HUES48 (cell line): ENCODE measurements around the gene CARD11.

Source experiments
- H3K27ac ChIP-seq: one replicate; pipeline ENCODE4 v1.7.0; 2013; ENCODE audit warnings: low read depth, low read length, inconsistent platforms
- H3K27me3 ChIP-seq: 2 replicates; pipeline ENCODE4 v1.6.1; 2013; ENCODE audit warnings: mild to moderate bottlenecking, low read length; ENCODE audit not compliant: control insufficient read depth, insufficient read depth
- H3K36me3 ChIP-seq: 2 replicates; pipeline ENCODE4 v1.6.1; 2013; ENCODE audit warnings: low read length; ENCODE audit not compliant: control insufficient read depth, insufficient read depth
- H3K4me1 ChIP-seq: 2 replicates; pipeline ENCODE4 v1.6.1; 2013; ENCODE audit warnings: mild to moderate bottlenecking, low read length; ENCODE audit not compliant: control insufficient read depth, insufficient read depth
- H3K4me3 ChIP-seq: 2 replicates; pipeline ENCODE4 v1.5.1; 2013; ENCODE audit warnings: mild to moderate bottlenecking, low read depth, low read length
- H3K9ac ChIP-seq: 2 replicates; pipeline ENCODE4 v1.6.1; 2013; ENCODE audit warnings: mild to moderate bottlenecking, low read depth, low read length, moderate library complexity
- H3K9me3 ChIP-seq: 2 replicates; pipeline ENCODE4 v1.6.1; 2013; ENCODE audit warnings: low read length; ENCODE audit not compliant: control insufficient read depth, insufficient read depth

The CARD11 gene

GRCh38 chr7:3043544-3044371 lies at the start of gene CARD11:
Gene CARD11 (minus strand): TSS chr7:3043867. CDS start chr7:2958506, 85,361 bp downstream.
- Histone ChIP-seq H3K36me3 (no peaks in the 10 kb centered on the region), H3K27ac (peak within 1 kb of the TSS; percentile 42), H3K4me1 (no peaks in the 10 kb centered on the region), H3K27me3 (no peaks in the 10 kb centered on the region), H3K9me3 (no peaks in the 10 kb centered on the region), H3K4me3 (peak within 1 kb of the TSS; percentile 59), H3K9ac (no peak within 1 kb of the TSS)

GRCh38 chr7:3092468-3092867 lies 48.8 kb upstream of the CARD11 start:
- H3K9ac ChIP-seq = no peak overlapping the region
- no peaks in the 10 kb centered on the region for H3K4me1 ChIP-seq

GRCh38 chr7:3091631-3092030 lies 48.0 kb upstream of the CARD11 start:
- H3K36me3 ChIP-seq = no peaks in the 10 kb centered on the region
- no peak overlapping the region for H3K27ac ChIP-seq
- H3K4me3 ChIP-seq = no peak overlapping the region
- H3K9ac ChIP-seq = no peak overlapping the region
- no peaks in the 10 kb centered on the region for H3K9me3 ChIP-seq
- H3K4me1 ChIP-seq = no peaks in the 10 kb centered on the region
- H3K27me3 ChIP-seq = no peaks in the 10 kb centered on the region

More at GRCh38 chr7:3092468-3092867, 48.8 kb upstream of the CARD11 start:
- no peaks in the 10 kb centered on the region for H3K36me3 ChIP-seq
- no peak overlapping the region for H3K27ac ChIP-seq
- no peak overlapping the region for H3K4me3 ChIP-seq
- no peaks in the 10 kb centered on the region for H3K27me3 ChIP-seq
- H3K9me3 ChIP-seq = no peaks in the 10 kb centered on the region

GRCh38 chr7:3089493-3089892 lies 45.8 kb upstream of the CARD11 start:
- H3K27me3 ChIP-seq = no peaks in the 10 kb centered on the region
- no peak overlapping the region for H3K27ac ChIP-seq
- H3K4me1 ChIP-seq = no peaks in the 10 kb centered on the region
- no peak overlapping the region for H3K4me3 ChIP-seq
- H3K9me3 ChIP-seq = no peaks in the 10 kb centered on the region
- H3K36me3 ChIP-seq = no peaks in the 10 kb centered on the region
- H3K9ac ChIP-seq = no peak overlapping the region

- H3K9ac ChIP-seq = no peak overlapping the region
- H3K27ac ChIP-seq = no peak overlapping the region
- no peaks in the 10 kb centered on the region for H3K9me3 ChIP-seq
- H3K36me3 ChIP-seq = no peaks in the 10 kb centered on the region
- H3K4me1 ChIP-seq = no peaks in the 10 kb centered on the region
- no peaks in the 10 kb centered on the region for H3K27me3 ChIP-seq
- H3K4me3 ChIP-seq = no peak overlapping the region
Measured at GRCh38 chr7:3087243-3087755, 43.6 kb upstream of the CARD11 start.

- Histone ChIP-seq H3K27ac (no peak overlapping the region), H3K36me3 (no peaks in the 10 kb centered on the region), H3K4me3 (no peak overlapping the region), H3K27me3 (no peaks in the 10 kb centered on the region), H3K4me1 (no peaks in the 10 kb centered on the region), H3K9me3 (no peaks in the 10 kb centered on the region), H3K9ac (no peak overlapping the region)
Measured at GRCh38 chr7:3083350-3083749, 39.7 kb upstream of the CARD11 start.

- H3K4me1 ChIP-seq = no peaks in the 10 kb centered on the region
- H3K27ac ChIP-seq = no peak overlapping the region
Measured at GRCh38 chr7:3082831-3083230, 39.2 kb upstream of the CARD11 start.

GRCh38 chr7:3082386-3082785 lies 38.7 kb upstream of the CARD11 start:
- H3K27me3 ChIP-seq = no peaks in the 10 kb centered on the region
- no peak overlapping the region for H3K9ac ChIP-seq
- no peaks in the 10 kb centered on the region for H3K36me3 ChIP-seq
- no peaks in the 10 kb centered on the region for H3K4me1 ChIP-seq
- no peak overlapping the region for H3K27ac ChIP-seq
- H3K9me3 ChIP-seq = no peaks in the 10 kb centered on the region
- no peak overlapping the region for H3K4me3 ChIP-seq

More at GRCh38 chr7:3082831-3083230, 39.2 kb upstream of the CARD11 start:
- no peak overlapping the region for H3K4me3 ChIP-seq
- no peaks in the 10 kb centered on the region for H3K27me3 ChIP-seq
- H3K36me3 ChIP-seq = no peaks in the 10 kb centered on the region
- no peak overlapping the region for H3K9ac ChIP-seq
- no peaks in the 10 kb centered on the region for H3K9me3 ChIP-seq

- H3K27ac ChIP-seq = no peak overlapping the region
- no peaks in the 10 kb centered on the region for H3K4me1 ChIP-seq
- H3K9me3 ChIP-seq = no peaks in the 10 kb centered on the region
- H3K36me3 ChIP-seq = no peaks in the 10 kb centered on the region
- H3K4me3 ChIP-seq = no peak overlapping the region
- H3K9ac ChIP-seq = no peak overlapping the region
- no peaks in the 10 kb centered on the region for H3K27me3 ChIP-seq
Measured at GRCh38 chr7:3080106-3080505, 36.4 kb upstream of the CARD11 start.

- Histone ChIP-seq H3K27me3 (no peaks in the 10 kb centered on the region), H3K9me3 (no peaks in the 10 kb centered on the region), H3K4me3 (no peak overlapping the region), H3K36me3 (no peaks in the 10 kb centered on the region), H3K9ac (no peak overlapping the region), H3K4me1 (peaks cover 4% of the 10 kb centered on the region; the same call in 1 of the 2 replicates), H3K27ac (no peak overlapping the region)
Measured at GRCh38 chr7:3078514-3078913, 34.8 kb upstream of the CARD11 start.

GRCh38 chr7:3076700-3077099 lies 33.0 kb upstream of the CARD11 start:
- H3K9ac ChIP-seq = no peak overlapping the region
- H3K36me3 ChIP-seq = no peaks in the 10 kb centered on the region
- H3K27ac ChIP-seq = no peak overlapping the region
- no peaks in the 10 kb centered on the region for H3K9me3 ChIP-seq
- no peak overlapping the region for H3K4me3 ChIP-seq
- no peaks in the 10 kb centered on the region for H3K27me3 ChIP-seq
- peaks cover 4% of the 10 kb centered on the region; the same call in 1 of the 2 replicates for H3K4me1 ChIP-seq
